NK-92 (cell line): ENCODE data around the gene PUS10.
"Not testable (repeated sequence)": the region's sequence is repeated elsewhere in the genome, so short reads cannot be mapped to it uniquely, and the experiment has no call there.

ENCODE experiments used
- DNase-seq: peaks from one replicate; lab custom pipeline; 2025; ENCODE audit not compliant: unreplicated experiment; lab: John Stamatoyannopoulos, UW

PUS10 gene

GRCh38 chr2:60934165-60934722 lies 83.8 kb downstream of the PUS10 start:
- no peak for DNase-seq

DNA sequence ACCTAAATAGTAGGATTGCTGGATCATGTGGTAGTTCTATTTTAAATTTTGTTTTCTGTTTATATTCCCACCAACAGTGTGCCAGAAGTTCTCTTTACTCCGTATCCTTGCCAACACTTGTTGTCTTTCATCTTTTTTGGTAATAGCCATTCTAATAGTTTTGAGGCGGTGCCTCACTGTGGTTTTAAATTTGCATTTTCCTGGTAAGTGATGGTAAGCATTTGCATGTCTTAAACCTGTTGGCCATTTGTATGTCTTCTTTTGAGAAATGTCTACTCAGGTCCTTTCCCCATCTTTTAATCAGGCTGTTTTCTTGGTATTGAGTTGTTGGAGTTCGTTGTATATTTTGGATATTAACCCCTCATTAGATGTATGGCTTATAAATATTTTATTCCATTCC lies 85.1 kb downstream of the PUS10 start:
- no peak for DNase-seq

DNA sequence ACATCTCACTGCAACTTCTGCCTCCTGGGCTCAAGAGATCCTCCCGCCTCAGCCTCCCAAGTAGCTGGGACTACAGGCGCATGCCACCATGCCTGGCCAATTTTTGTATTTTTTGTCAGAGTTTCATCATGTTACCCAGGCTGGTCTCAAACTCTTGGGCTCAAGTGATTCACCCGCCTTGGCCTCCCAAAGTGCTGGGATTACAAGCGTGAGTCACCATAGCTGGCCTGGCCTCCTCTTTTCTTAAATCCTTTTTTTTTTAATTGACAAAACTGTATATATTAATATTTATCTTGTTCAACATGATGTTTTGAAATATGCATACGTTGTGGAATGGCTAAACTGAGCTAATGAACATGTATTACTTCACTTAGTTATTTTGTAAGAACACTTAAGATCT lies 86.0 kb downstream of the PUS10 start:
- not testable (repeated sequence) for DNase-seq

DNA sequence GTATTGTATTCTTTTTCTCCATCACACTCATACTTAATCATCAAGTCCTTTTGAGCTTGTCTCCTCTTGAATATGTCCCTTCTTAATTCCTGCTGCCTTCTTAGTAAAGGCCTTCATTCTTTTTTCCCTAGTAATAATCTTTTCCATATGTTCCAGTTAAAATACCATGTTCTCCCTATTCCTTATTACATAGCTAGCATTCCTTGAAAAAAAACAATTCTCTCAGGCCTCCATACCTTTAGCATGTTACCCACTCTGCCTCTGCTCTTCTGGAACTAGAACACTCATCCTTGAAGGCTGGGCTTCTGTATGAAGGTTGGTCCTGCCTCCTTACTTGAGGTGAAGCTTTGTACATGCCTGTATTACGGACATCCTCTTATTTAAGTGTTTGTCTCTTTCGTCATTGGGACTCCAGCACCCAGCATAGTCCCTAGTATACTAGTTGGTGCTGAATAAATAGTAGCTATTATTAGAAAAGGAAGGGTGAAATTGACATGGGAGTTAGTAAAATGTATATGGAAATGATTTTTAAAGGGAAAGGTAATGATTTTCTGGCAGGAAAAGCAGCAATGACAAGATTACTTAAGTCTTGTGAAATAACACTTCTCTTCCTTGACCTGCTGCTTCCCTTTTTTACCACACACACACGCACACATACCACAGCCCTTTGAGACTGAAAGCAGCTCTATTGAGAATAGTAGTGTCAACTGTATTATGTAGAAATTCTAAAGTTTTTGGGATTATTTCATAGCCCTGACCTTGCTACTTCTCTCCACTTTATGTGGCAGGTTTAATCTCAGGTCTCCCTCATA lies 91.1 kb downstream of the PUS10 start:
- no peak for DNase-seq

GRCh38 chr2:60925994-60926740 lies 91.9 kb downstream of the PUS10 start:
- no peak for DNase-seq

- DNase-seq: no peak
Measured at GRCh38 chr2:60907329-60907728, 110.7 kb downstream of the PUS10 start.

DNA sequence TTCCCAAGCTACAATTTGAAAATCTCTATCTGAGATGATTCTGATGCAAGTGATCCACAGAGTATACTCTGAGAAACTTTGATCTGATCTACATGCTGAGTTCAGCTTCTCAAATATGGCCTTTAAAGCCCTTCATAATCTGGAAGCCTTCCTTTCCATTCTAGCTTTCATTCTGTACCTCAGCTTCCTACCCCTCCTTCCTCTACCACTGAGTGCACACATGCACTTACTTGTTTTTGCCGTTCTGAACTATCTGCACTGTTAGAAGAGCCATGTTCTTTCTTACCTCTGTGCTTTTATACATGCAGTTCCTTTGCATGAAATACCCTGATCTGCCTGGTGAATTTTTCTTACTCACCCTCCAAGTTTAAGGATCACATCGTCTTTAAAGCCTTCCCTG lies 111.7 kb downstream of the PUS10 start:
- DNase-seq: no peak

DNA sequence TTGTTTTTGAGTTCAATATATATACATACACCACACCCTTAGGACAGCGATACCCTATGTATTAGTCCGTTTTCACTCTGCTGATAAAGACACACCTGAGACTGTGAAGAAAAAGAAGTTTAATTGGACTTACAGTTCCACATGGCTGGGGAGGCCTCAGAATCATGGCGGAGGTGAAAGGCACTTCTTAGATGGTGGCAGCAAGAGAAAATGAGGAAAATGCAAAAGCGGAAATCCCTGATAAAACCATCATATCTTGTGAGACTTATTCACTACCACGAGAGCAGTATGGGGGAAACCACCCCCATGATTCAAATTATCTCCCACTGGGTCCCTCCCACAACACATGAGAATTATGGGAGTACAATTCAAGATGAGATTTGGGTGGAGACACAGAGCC lies 112.2 kb downstream of the PUS10 start:
- not testable (repeated sequence) for DNase-seq

GRCh38 chr2:60901296-60901695 lies 116.8 kb downstream of the PUS10 start:
- DNase-seq: not testable (repeated sequence)

- no peak for DNase-seq
Measured at GRCh38 chr2:60899892-60900249, 118.2 kb downstream of the PUS10 start.

DNA sequence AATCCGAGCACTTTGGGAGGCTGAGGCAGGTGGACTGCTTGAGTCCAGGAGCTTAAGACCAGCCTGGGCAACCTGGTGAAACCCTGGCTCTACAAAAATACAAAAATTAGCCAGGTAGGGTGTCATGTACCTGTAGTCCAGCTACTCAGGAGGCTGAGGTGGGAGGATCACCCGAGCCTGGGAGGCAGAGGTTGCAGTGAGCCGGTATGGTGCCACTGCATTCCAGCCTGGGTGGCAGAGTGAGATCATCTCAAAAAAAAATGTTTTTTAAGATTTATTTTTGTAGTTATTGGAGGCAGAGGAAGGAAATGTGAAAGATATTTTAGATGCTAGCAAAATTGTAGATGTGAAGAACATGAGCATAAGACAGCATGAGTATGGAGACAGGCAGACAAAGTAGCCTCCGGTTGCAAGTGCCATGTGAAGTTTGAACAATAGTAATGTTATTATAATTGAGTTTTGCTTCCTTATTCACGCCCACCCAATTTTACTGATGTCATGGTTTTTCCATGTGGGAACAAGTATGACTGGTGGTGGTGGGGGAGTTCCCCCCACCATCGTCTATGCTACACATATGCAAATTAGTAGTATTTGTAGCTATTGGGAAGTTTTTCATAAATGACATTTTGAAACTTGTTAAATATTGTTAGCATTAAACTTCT lies 118.7 kb downstream of the PUS10 start:
- no peak for DNase-seq

DNA sequence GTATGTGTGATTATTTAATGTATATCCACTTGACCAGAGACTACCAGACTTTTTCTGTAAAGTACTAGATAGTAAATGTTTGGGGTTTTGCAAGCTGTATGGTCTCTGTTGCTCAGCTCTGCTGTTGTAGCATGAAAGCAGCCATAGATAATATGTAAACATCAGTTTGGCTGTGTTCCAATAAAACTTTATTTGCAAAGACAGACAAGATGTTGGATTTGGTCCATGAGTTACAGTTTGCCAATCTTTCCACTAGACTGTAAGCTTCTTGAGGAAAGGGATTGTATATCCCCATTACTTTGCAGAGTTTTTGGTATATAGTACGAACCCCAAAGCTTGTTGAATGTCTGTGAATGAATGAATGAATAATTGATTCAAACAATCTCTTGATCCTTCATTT lies 119.5 kb downstream of the PUS10 start:
- DNase-seq: no peak
